Endothelial cell of umbilical vein (primary cell): ENCODE measurements around the gene ARID1B. TPM values are rescaled to one million over a fixed set of nuclear protein-coding genes. Genes with fewer than 3 reads are reported as not detected.

Experiments
- BruUV-seq: library from RNA; stranded (reverse); fragments of 400-500 nt; replicated peaks from 2 replicates; lab custom pipeline; 2021; lab: Mats Ljungman, UMichigan
- CTCF ChIA-PET: fragments of 300-600, 350-600 bp; sonication (Branson Sonifier 250); formaldehyde crosslinking; loops from one replicate; lab custom pipeline; 2021; ENCODE audit warnings: antibody characterized with exemption, inconsistent platforms; lab: Charles Lee
- POLR2A ChIA-PET: fragments of 300-600, 350-600 bp; sonication (Branson Sonifier 250); formaldehyde crosslinking; loops from one replicate; lab custom pipeline; 2021; ENCODE audit warnings: antibody characterized with exemption, inconsistent platforms; lab: Charles Lee
- DNase-seq: peaks from one replicate; pipeline ENCODE4 v3.0.0-alpha.2; 2011; ENCODE audit warnings: low read depth, low spot score
- FAIRE-seq: peaks from 2 replicates; lab custom pipeline; 2011; peaks lifted over from hg19 to GRCh38; lab: Jason Lieb, UNC
- H2AFZ ChIP-seq: 2 replicates; pipeline ENCODE4 v1.6.0; 2012; ENCODE audit warnings: low read depth, low read length, control low read depth, inconsistent platforms
- H3K27ac ChIP-seq: 2 replicates; pipeline ENCODE4 v1.5.1; 2011; ENCODE audit warnings: low read depth, mild to moderate bottlenecking, control low read depth, low read length, moderate library complexity; ENCODE audit not compliant: insufficient read depth
- H3K27me3 ChIP-seq, 2 experiments: 2 replicates each; pipeline versions ENCODE4 v1.6.0 to v1.6.1; 2011; ENCODE audit warnings: low read length in 2 of 2, mixed read lengths in 1 of 2; ENCODE audit not compliant: control insufficient read depth in 2 of 2, insufficient read depth in 2 of 2
- H3K36me3 ChIP-seq, 2 experiments: 2 replicates in 1 of 2; 3 replicates in 1 of 2; pipeline ENCODE4 v1.5.1; 2011; ENCODE audit warnings: low read length in 2 of 2, mild to moderate bottlenecking in 1 of 2, moderate library complexity in 1 of 2; ENCODE audit not compliant: control insufficient read depth in 2 of 2, insufficient read depth in 2 of 2; ENCODE audit errors: extremely low read depth in 1 of 2
- H3K4me1 ChIP-seq: 3 replicates; pipeline ENCODE4 v1.5.1; 2011; ENCODE audit warnings: mild to moderate bottlenecking, low read length; ENCODE audit not compliant: control insufficient read depth, insufficient read depth; ENCODE audit errors: extremely low read depth
- H3K4me2 ChIP-seq: 2 replicates; pipeline ENCODE4 v1.6.1; 2011; ENCODE audit warnings: low read length, control low read depth, mixed read lengths; ENCODE audit not compliant: insufficient read depth
- H3K4me3 ChIP-seq, 3 experiments: fragments of 200-600 bp in 1 of 3; sonication (generic), shearing (Covaris generic) in 1 of 3; replicated peaks in 1 of 3; 2 replicates each; pipeline ENCODE4 v1.5.1; 2011 to 2016; ENCODE audit warnings: control low read depth in 3 of 3, low read length in 3 of 3, mild to moderate bottlenecking in 2 of 3, inconsistent platforms in 1 of 3, low read depth in 1 of 3, moderate library complexity in 1 of 3; ENCODE audit not compliant: insufficient read depth in 1 of 3
- H3K79me2 ChIP-seq: 2 replicates; pipeline ENCODE4 v1.6.0; 2012; ENCODE audit warnings: low read length, inconsistent platforms; ENCODE audit not compliant: control insufficient read depth, insufficient read depth
- H3K9ac ChIP-seq: replicated peaks from 2 replicates; pipeline ENCODE3; 2011; ENCODE audit warnings: low read length, control low read depth; ENCODE audit not compliant: insufficient read depth; ENCODE audit errors: extremely low read depth
- H3K9me1 ChIP-seq: replicated peaks from 3 replicates; pipeline ENCODE4 v1.6.0; 2011; ENCODE audit warnings: mild to moderate bottlenecking, low read length; ENCODE audit not compliant: control insufficient read depth, insufficient read depth; ENCODE audit errors: extremely low read depth
- H3K9me3 ChIP-seq: replicated peaks from 2 replicates; pipeline ENCODE4 v1.5.1; 2012; ENCODE audit warnings: low read length, inconsistent platforms; ENCODE audit not compliant: control insufficient read depth, insufficient read depth
- H4K20me1 ChIP-seq: replicated peaks from 2 replicates; pipeline ENCODE3; 2011; ENCODE audit warnings: mild to moderate bottlenecking, low read length; ENCODE audit not compliant: control insufficient read depth, insufficient read depth; ENCODE audit errors: extremely low read depth
- EZH2 ChIP-seq: IDR thresholded peaks from 2 replicates; pipeline ENCODE4 v1.6.1; 2012; ENCODE audit warnings: borderline replicate concordance, low read depth, mild to moderate bottlenecking, moderate library complexity, low read length, inconsistent platforms; ENCODE audit not compliant: severe bottlenecking
- FOS ChIP-seq: IDR thresholded peaks from 2 replicates; pipeline ENCODE4 v1.6.1; 2011; ENCODE audit warnings: mild to moderate bottlenecking, low read length, moderate library complexity, borderline replicate concordance; ENCODE audit not compliant: insufficient read depth
- GATA2 ChIP-seq: IDR thresholded peaks from 2 replicates; pipeline ENCODE4 v1.7.0; 2011; ENCODE audit warnings: low read depth, mild to moderate bottlenecking, moderate library complexity, mixed read lengths, low read length; ENCODE audit not compliant: insufficient read length, insufficient read depth
- JUN ChIP-seq: IDR thresholded peaks from 2 replicates; pipeline ENCODE4 v1.6.1; 2011; ENCODE audit warnings: borderline replicate concordance, low read depth; ENCODE audit not compliant: insufficient read length, insufficient read depth
- MYC ChIP-seq: IDR thresholded peaks from one replicate; pipeline ENCODE4 v1.6.1; 2011; ENCODE audit warnings: mild to moderate bottlenecking, low read depth, low read length
- POLR2A ChIP-seq: IDR thresholded peaks from 2 replicates; pipeline ENCODE4 v1.6.1; 2012; ENCODE audit warnings: low read depth, mild to moderate bottlenecking, control low read depth, low read length
- POLR2AphosphoS5 ChIP-seq: IDR thresholded peaks from 2 replicates; pipeline ENCODE4 v1.6.1; 2012; ENCODE audit warnings: low read depth, mild to moderate bottlenecking, control low read depth, low read length, moderate library complexity; ENCODE audit not compliant: insufficient read depth
- dilution Hi-C: fragments of 300-500 bp; cut with MboI; formaldehyde crosslinking; loops from one replicate; pipeline ENCODE4 v1.15.0; 2019; ENCODE audit warnings: low sequenced_read_pairs; ENCODE audit not compliant: extremely low pct_ligation_motif_present
- intact Hi-C: fragments of 100-400 bp; cut with micrococcal nuclease; formaldehyde crosslinking; loops from one replicate; pipeline ENCODE4 v1.10.0; 2022
- polyA plus RNA-seq, 4 experiments: library from polyadenylated mRNA; depleted of rRNA in 3 of 4; stranded (reverse) in 3 of 4; unstranded in 1 of 4; fragments of >200 nt; gene quantifications; 2 replicates each; pipeline versions ENCODE4 v1.2.1 to v1.2.3, GENCODE V29; 2011 to 2012; ENCODE audit warnings: missing spikeins in 1 of 4
- total RNA-seq: library from RNA; stranded (reverse); gene quantifications from 2 replicates; pipeline ENCODE4 v1.2.3, GENCODE V29; 2021
- TF ChIP-seq, protein P1 (sequence below): IDR thresholded peaks from 2 replicates; pipeline ENCODE4 v1.6.1; 2011; ENCODE audit not compliant: insufficient read depth, insufficient read length
- TF ChIP-seq, protein P2 (sequence below), 2 donors: IDR thresholded peaks; 1 replicate in 1 of 2; 2 replicates in 1 of 2; pipeline ENCODE4 v1.5.1; 2011; ENCODE audit warnings: low read length in 2 of 2, mild to moderate bottlenecking in 2 of 2, moderate library complexity in 2 of 2, control low read depth in 1 of 2, inconsistent platforms in 1 of 2, low read depth in 1 of 2; ENCODE audit not compliant: insufficient read depth in 1 of 2; ENCODE audit errors: extremely low read depth in 1 of 2

The ARID1B gene
- total and polyA plus RNA-seq, 2 donors (not counting 3 experiments of a cell fraction or from before 2014, with no cell fraction given): 21.8 to 89.5 TPM

DNA sequence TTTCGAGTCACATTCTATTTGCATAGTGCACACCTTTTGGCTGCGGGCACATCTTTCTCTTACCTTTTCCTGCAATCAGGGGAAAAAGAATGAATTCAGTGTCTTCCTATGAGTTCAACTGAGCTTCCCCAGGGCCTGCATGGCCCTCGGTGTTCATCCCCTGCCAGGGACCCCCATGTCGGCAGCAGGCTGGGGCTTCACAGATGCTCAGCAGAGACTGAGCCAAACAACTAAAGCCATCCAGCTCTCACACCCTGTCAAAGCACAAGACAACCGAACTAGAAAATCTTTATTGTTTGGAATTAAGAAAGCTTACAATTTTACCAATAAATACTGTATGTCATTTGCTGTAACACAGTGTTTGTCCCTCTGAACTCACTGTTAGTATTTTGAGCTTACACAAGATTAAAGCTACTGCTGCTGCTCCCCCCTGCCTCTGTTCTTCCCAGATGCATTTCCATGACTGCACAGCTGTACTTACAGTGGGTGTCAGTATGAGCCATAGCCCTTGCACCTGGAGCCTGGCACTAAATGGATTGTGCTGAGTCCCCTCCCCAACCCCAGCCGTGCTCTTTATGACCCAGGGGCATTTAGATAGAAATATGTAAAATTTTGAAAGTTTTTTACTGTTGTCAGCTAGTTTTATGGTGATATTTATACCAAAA, 340.4 kb downstream of the ARID1B start:
- Histone ChIP-seq H3K36me3 (peaks cover 0 to 4% of the 10 kb centered on the region in 2 experiments), H3K27me3 (no peaks in the 10 kb centered on the region), H3K4me2 (no peak overlapping the region), H3K4me3 (no peak overlapping the region), H3K9ac (no peak overlapping the region), H4K20me1 (no peaks in the 10 kb centered on the region), H3K9me3 (no peaks in the 10 kb centered on the region), H2AFZ (no peak overlapping the region), H3K27ac (no peak overlapping the region), H3K9me1 (no peaks in the 10 kb centered on the region), H3K79me2 (no peaks in the 10 kb centered on the region), H3K4me1 (no peaks in the 10 kb centered on the region)
- intact Hi-C loops: no loop called here
- BruUV-seq: no TSS peak
- ChIA-PET POLR2A (no interaction called here), CTCF (interaction anchor here (0.9 to 2.0 kb wide), 4 partner anchors 18 to 72 kb away, joined by 3 to 8 read pairs (median 5); no protein-coding TSS in a partner anchor)
- TF ChIP-seq, protein P1, sequence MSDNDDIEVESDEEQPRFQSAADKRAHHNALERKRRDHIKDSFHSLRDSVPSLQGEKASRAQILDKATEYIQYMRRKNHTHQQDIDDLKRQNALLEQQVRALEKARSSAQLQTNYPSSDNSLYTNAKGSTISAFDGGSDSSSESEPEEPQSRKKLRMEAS: no peak
- TF ChIP-seq, protein P2, sequence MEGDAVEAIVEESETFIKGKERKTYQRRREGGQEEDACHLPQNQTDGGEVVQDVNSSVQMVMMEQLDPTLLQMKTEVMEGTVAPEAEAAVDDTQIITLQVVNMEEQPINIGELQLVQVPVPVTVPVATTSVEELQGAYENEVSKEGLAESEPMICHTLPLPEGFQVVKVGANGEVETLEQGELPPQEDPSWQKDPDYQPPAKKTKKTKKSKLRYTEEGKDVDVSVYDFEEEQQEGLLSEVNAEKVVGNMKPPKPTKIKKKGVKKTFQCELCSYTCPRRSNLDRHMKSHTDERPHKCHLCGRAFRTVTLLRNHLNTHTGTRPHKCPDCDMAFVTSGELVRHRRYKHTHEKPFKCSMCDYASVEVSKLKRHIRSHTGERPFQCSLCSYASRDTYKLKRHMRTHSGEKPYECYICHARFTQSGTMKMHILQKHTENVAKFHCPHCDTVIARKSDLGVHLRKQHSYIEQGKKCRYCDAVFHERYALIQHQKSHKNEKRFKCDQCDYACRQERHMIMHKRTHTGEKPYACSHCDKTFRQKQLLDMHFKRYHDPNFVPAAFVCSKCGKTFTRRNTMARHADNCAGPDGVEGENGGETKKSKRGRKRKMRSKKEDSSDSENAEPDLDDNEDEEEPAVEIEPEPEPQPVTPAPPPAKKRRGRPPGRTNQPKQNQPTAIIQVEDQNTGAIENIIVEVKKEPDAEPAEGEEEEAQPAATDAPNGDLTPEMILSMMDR (IDR thresholded peaks at IDR 0.05; ENCODE audit: extremely low read depth in 1 of 2, insufficient read depth in 1 of 2, low read depth in 1 of 2, low read length in 2 of 2): no peak
- TF ChIP-seq JUN (no peak), EZH2 (no peak), POLR2AphosphoS5 (no peak), GATA2 (no peak), FOS (no peak), MYC (no peak), POLR2A (no peak)
- dilution Hi-C loops: no loop called here
- DNase-seq (no peak), FAIRE-seq (no peak)
